Measurements from ENCODE around the gene MGLL. TPM values are rescaled to one million over a fixed set of nuclear protein-coding genes. Genes with fewer than 3 reads are reported as not detected.

Gene MGLL
- total RNA-seq, 3 donors from 2014 or later = 212 to 515 (median 221) TPM

GRCh38 chr3:127739347-127740135 is 82.8 kb downstream of the MGLL start:
- Histone ChIP-seq H3K9me3 (no peaks in the 10 kb centered on the region), H3K4me1 (ENCODE audit: low read depth) (peaks cover 28% of the 10 kb centered on the region), H3K4me3 (no peak overlapping the region), H3K36me3 (ENCODE audit: low read depth) (no peaks in the 10 kb centered on the region)
- ATAC-seq (no peak), DNase-seq (no peak)
- intact Hi-C loops (cut with DNase I, micrococcal nuclease) = no loop called here
- no peak for TF ChIP-seq CTCF (IDR thresholded peaks at IDR 0.05)

- H3K36me3 ChIP-seq (ENCODE audit: low read depth) = no peaks in the 10 kb centered on the region
- peaks cover 28% of the 10 kb centered on the region for H3K4me1 ChIP-seq (ENCODE audit: low read depth)
- ATAC-seq (peak; percentile 84), DNase-seq (peak in 2 of 3 donors; percentile 63 to 78)
- no peak overlapping the region for H3K4me3 ChIP-seq
- no peak for TF ChIP-seq CTCF (IDR thresholded peaks at IDR 0.05)
- no peaks in the 10 kb centered on the region for H3K9me3 ChIP-seq
- intact Hi-C loops (cut with DNase I, micrococcal nuclease) = no loop called here
Observed at GRCh38 chr3:127738192-127738840, 84.0 kb downstream of the MGLL start.

GRCh38 chr3:127736801-127737539 is 85.3 kb downstream of the MGLL start:
- H3K4me3 ChIP-seq = no peak overlapping the region
- H3K9me3 ChIP-seq = no peaks in the 10 kb centered on the region
- intact Hi-C loops (cut with DNase I, micrococcal nuclease) = no loop called here
- peaks cover 28% of the 10 kb centered on the region for H3K4me1 ChIP-seq (ENCODE audit: low read depth)
- DNase-seq = no peak
- no peaks in the 10 kb centered on the region for H3K36me3 ChIP-seq (ENCODE audit: low read depth)
- no peak for TF ChIP-seq CTCF (IDR thresholded peaks at IDR 0.05)
- no peak for ATAC-seq

GRCh38 chr3:127735767-127736693 is 86.3 kb downstream of the MGLL start:
- Histone ChIP-seq H3K4me3 (no peak overlapping the region), H3K36me3 (ENCODE audit: low read depth) (no peaks in the 10 kb centered on the region), H3K9me3 (no peaks in the 10 kb centered on the region), H3K4me1 (ENCODE audit: low read depth) (peaks cover 28% of the 10 kb centered on the region)
- intact Hi-C loops (cut with DNase I, micrococcal nuclease) = no loop called here
- DNase-seq = peak in 1 of 3 donors; percentile 48
- TF ChIP-seq CTCF (IDR thresholded peaks at IDR 0.05) = no peak
- ATAC-seq = peak; percentile 47

All from mucosa of descending colon (tissue), 3 donors.